ENCODE measurements around the gene ZC3H13.
A peak's percentile ranks its signal among the peaks of the same experiment; 100 is the strongest.

ZC3H13 gene

GRCh38 chr13:46062185-46062584 is 9.6 kb upstream of the ZC3H13 start:
- no peak for DNase-seq

GRCh38 chr13:46059405-46059804 is 6.9 kb upstream of the ZC3H13 start:
- no peak for DNase-seq

- no peak for DNase-seq
Observed at GRCh38 chr13:46058268-46058667, 5.7 kb upstream of the ZC3H13 start.

- DNase-seq, result peak in 1 of 2 donors; percentile 77
Observed at GRCh38 chr13:46057256-46058015, 4.9 kb upstream of the ZC3H13 start.

GRCh38 chr13:46053162-46054012 is 841 bp upstream of the ZC3H13 start:
- peak in 1 of 2 donors; percentile 29 for DNase-seq

GRCh38 chr13:46051968-46052318 is 603 bp downstream of the ZC3H13 start:
- DNase-seq, result no peak

GRCh38 chr13:46050771-46051170 is 1.8 kb downstream of the ZC3H13 start:
- DNase-seq, result no peak

GRCh38 chr13:46045424-46045823 is 7.1 kb downstream of the ZC3H13 start:
- DNase-seq, result no peak

GRCh38 chr13:46043647-46044046 is 8.9 kb downstream of the ZC3H13 start:
- no peak for DNase-seq

GRCh38 chr13:46041419-46041839 is 11.1 kb downstream of the ZC3H13 start:
- no peak for DNase-seq

- DNase-seq, result no peak
Observed at GRCh38 chr13:46040763-46041162, 11.8 kb downstream of the ZC3H13 start.

GRCh38 chr13:46039411-46040182 is 12.9 kb downstream of the ZC3H13 start:
- DNase-seq, result no peak

GRCh38 chr13:46038296-46038695 is 14.2 kb downstream of the ZC3H13 start:
- DNase-seq, result no peak

- no peak for DNase-seq
Observed at GRCh38 chr13:46035066-46035465, 17.5 kb downstream of the ZC3H13 start.

GRCh38 chr13:46032341-46032740 is 20.2 kb downstream of the ZC3H13 start:
- DNase-seq, result no peak

GRCh38 chr13:46031581-46032263 is 20.8 kb downstream of the ZC3H13 start:
- no peak for DNase-seq

GRCh38 chr13:46025157-46025556 is 27.4 kb downstream of the ZC3H13 start:
- no peak for DNase-seq

GRCh38 chr13:46022481-46022880 is 30.1 kb downstream of the ZC3H13 start:
- DNase-seq, result no peak

GRCh38 chr13:46016216-46016615 is 36.3 kb downstream of the ZC3H13 start:
- DNase-seq, result no peak

- DNase-seq, result no peak
Observed at GRCh38 chr13:46015366-46015765, 37.2 kb downstream of the ZC3H13 start.

- DNase-seq, result no peak
Observed at GRCh38 chr13:46012404-46012803, 40.1 kb downstream of the ZC3H13 start.

GRCh38 chr13:46010148-46010547 is 42.4 kb downstream of the ZC3H13 start:
- DNase-seq, result no peak

GRCh38 chr13:46008631-46009030 is 43.9 kb downstream of the ZC3H13 start:
- DNase-seq, result no peak
